Measurements from ENCODE around the gene RBPJ.

The RBPJ gene

DNA sequence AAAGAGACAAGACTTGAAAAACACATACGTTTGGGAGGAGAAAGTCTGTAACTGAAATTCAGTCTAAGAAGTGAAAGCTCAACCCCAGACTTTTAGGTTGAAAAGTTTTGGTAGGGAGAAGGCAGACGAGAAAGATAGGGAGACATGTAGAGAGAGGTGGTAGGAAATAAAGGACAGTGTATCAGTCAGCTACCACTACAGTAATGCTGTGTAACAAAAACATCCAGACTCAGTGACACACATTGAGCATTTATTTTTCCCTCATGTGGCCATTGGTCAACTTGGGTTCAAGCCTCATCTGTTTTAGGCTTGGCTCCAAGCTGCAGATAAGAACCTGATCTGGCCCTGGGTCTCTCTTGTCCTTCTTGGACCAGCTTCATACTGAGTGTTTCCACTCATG is 142.6 kb downstream of the RBPJ start:
- no peak for DNase-seq

DNA sequence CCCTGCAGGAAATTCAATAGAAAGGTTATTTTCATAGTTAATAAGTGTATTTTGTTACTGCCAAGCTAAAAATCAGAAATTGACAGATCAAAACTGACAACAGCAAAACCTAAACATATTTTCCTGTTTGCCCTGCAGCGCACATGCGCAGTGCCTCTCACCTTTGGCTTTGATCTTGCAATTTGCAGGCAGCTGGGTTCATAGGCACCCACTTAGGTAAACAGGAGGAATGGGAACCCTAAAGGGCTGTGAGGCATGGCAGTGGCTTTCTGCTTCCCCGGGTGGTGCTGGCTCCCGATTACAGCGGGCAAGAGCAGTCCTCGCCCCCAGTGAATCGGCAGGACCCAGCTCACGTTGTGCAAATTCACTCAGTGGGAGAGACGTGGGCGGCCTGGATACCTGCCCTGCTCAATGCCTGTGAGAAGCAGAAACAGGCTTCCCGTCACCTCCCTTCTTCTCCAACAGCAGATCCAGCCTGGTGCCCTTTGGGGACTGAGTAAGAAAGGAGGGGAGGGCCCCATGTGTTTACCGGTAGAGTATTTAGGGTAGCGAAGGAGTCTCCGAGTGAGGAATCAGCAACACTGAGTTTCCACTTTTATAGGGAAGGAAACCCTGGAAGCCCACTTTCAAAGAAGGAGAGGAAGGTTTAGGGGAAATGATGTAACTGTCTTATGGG is 143.7 kb downstream of the RBPJ start:
- no peak for DNase-seq

DNA sequence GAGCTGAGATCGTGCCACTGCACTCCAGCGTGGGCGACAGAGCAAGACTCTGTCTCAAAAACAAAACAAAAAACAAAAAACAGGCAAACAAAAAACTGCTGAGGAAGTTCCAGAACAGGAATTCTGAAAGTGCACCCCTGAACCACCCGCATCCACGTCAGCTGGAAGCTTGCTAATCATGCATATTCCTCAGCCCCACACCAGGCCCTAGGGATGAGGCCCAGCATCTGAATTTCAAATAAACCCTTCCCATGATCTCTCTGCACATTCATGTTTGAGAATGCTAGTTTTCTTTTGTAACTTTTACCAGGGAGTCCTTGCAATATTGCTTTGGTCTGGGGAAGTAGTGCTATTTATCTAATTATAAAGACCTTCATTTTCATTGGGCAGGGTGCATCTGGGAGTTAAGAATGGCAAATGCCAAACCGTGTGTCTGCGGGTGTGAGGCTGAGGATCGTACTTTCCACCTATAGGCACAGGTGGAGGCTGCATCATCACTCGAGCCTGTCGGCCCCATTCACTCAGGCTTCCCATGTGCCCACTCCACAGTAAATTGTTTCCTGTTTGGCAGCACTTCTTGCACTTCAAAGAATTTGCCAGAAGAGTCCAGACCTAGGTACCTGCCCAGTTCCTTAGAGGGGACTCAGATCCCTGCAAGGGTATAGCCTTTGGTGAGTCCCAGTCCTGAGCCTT is 145.9 kb downstream of the RBPJ start:
- DNase-seq: no peak

DNA sequence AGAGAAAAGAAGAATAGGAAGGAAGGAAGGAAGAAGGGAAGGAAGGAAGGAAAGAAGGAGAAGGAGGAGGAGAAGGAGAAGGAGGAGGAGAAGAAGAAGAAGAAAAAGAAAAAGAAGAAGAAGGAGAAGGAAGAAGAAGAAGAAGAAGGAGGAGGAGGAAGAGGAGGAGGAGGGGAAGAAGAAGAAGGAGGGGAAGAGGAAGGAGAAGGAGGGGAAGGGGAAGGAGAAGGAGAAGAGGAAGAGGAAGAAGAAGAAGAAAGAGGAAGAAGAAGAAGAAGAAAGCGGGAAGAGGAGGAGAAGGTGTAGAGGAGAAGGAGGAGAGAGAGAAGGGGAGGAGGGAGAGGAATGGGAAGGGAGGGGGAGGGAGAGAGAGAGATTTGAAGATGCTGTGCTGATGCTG is 146.9 kb downstream of the RBPJ start:
- DNase-seq: no peak

DNA sequence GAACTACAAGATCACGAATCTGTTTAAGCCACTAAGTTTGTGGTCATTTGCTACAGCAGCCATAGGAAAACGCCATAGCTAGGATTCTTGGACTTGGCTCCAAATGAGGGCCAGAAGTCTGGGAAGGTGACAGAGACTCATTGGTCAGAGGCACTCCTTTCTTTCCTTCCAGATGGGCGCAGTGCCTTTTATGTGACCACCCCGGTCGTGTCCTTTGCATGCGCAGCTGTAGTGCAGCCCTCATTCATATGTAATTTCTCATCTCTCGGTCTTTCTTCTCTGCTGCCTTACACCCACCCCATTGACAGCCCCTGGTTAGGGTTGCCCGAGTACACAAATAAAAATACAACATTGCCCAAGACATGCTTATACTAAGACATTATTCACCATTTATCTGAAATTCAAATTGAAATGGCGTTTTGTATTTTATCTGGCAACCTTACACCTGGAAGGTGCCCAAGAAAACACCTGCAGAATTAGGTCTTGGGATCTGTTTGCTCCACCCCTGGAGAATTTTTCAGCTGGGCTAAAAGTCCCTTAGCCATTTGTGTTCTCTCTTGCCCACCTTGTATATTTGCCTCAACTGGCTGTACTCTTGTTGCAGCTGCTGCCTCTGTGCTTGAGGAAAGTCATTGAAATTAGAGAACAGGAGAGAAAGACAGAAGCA is 147.6 kb downstream of the RBPJ start:
- no peak for DNase-seq

- DNase-seq: no peak
Measured at GRCh38 chr4:26468977-26469376, 148.2 kb downstream of the RBPJ start.

DNA sequence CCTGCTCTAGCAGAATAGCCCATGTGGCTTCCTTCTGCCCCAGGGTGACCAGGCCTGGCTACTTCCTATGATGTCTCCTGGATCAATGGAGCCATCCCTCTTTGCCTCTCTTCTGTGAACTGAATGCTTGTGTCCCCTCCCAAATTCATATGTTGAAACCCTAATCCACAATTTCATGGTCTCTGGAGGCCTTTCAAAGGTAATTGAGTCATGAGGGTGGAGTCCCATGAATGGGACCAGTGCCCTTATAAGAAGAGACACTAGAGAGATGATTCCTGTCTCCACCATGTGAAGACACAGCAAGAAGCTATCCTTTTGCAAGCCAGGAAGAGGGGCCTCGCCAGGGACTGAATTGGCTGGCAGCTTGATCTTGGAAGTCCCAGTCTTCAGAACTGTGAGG is 151.1 kb downstream of the RBPJ start:
- no peak for DNase-seq

DNA sequence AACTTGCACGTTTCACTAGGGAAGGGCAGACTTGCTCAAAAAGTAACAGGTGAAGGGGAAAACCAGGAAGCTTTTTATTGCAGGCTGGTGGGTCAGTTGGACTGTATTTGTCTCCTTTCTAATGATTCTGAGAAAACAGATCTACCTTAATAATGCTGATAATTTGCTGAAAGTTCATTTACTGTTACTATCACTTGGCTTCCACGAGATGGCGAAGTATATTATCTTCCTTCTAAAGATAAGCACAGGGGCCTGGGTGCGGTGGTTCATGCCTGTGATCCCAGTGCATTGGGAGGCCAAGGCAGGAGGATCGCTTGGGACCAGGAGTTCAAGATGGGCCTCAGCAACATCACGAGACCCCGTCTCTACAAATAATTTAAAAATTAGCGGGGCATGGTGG is 153.1 kb downstream of the RBPJ start:
- DNase-seq: no peak

DNA sequence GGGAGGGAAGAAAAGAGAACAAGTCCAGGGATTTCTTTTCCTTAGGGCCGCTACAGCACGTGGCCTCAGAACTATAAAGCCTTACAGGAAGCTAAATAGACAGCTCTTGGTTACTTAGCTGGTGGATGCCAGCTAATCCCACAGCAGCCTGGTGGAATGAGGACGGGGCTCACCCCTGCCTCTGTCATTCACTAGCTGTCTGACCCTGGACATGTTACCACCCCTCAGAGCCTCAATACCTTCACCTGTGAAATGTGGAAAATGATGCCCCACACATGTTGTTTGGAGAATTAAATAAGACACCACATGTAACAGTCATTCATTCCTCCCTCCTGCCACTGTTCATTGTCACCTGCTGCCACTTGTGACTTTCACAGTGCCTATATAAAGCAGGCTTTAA is 153.7 kb downstream of the RBPJ start:
- no peak for DNase-seq

DNA sequence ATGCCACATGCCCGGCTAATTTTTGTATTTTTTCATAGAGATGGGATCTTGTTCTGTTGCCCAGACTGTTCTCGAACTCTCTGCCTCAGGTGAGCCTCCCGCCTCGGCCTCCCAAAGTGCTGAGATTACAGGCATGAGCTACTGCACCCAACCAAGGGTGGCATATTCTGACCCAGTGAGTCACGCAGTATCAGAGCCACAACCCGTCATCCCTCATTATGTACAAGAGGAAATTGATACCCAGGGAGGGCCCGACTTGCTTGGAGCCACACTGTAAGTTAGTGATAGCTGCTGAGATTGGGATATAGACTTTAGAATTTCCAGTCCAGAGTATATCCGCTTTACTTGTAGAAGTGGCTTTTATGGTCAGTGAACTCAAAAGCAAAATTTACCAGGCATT is 154.9 kb downstream of the RBPJ start:
- DNase-seq: no peak

- no peak for DNase-seq
Measured at GRCh38 chr4:26476545-26476944, 155.7 kb downstream of the RBPJ start.

DNA sequence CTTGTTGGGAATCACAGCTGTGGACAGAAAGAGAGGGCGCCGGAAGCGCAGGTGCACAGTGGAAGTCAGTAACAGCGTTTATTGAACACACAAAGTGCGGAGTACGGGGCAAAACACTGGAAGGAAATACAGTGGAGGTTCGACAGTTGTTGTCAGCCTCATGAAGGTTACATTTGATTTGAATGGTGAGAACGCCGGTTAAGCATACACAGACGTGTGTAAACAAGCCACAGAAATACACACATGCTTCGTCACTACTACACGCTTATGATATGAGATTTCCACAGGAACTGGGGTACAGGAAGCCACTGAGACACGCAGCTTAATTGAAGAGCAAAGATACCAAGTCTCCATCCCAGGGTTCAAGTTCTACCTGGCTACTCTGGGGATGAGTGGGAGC is 157.5 kb downstream of the RBPJ start:
- no peak for DNase-seq

- no peak for DNase-seq
Measured at GRCh38 chr4:26482508-26483462, 162.0 kb downstream of the RBPJ start.

DNA sequence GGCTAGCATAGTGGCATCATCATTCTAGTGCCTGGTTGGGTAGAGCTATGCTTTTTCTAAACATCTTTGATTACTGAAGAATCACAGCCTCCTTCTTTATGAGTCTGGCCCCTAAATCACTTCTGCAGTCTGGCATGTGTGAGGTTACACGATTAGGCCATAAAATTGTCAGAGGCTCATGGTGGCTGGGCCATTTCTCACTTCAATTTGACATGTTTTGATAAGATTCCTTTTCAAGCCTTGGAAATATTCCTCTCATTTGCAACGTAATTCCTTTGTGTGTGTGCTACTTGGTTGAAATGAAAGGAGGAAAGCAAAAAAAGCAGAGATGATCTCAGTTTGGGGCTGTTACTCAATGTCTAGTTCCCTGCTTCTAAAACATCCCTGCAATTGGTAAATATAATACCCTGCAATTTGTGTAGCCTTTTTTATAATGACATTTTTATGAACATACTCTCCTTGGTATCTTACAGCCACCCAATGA is 163.3 kb downstream of the RBPJ start:
- no peak for DNase-seq

DNA sequence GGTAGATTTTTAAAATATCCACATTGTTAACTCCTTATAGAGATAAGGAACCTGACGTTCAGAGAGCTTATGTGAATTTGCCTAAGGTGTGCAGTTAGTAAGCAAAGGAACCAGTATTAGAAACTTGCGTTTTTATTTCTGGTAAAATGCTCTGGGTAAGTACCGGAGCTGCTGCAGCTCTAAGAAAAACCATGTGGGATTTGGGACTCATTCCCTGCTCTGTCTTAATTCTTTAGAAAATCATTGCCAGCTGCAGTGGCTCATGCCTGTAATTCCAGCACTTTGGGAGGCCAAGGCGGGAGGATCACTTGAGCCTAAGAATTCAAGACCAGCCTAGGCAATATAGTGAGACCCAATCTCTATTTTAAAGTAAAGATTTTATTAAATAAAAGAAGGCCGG is 163.7 kb downstream of the RBPJ start:
- no peak for DNase-seq
